B cell (primary cell): ENCODE measurements around the gene SEPTIN5. TPM values are rescaled to one million over a fixed set of nuclear protein-coding genes. Genes with fewer than 3 reads are reported as not detected.

Source experiments
- ATAC-seq: fragments of 200-7000 bp; cut with Tn5 transposase; one replicate; pipeline ENCODE4 v1.10.0; 2021; ENCODE audit warnings: low read depth, mild to moderate bottlenecking, moderate number of reproducible peaks, moderate library complexity
- CTCF ChIA-PET: fragments of 350-600 bp; sonication (Branson Sonifier 250); formaldehyde crosslinking; loops from one replicate; lab custom pipeline; 2021; ENCODE audit warnings: antibody characterized with exemption, inconsistent platforms; lab: Charles Lee
- POLR2A ChIA-PET: fragments of 350-600 bp; sonication (Branson Sonifier 250); formaldehyde crosslinking; loops from one replicate; lab custom pipeline; 2021; ENCODE audit warnings: antibody characterized with exemption; lab: Charles Lee
- DNase-seq: peaks from one replicate; pipeline ENCODE4 v3.0.0; 2013
- H2AFZ ChIP-seq: 2 replicates; pipeline ENCODE4 v1.6.1; 2012; ENCODE audit warnings: mild to moderate bottlenecking, low read depth, low read length; ENCODE audit not compliant: insufficient read depth, poor library complexity, severe bottlenecking
- H3K27ac ChIP-seq, 2 donors: 1 replicate in 1 of 2; 2 replicates in 1 of 2; pipeline ENCODE4 v1.5.1; 2012 to 2013; ENCODE audit warnings: low read length in 2 of 2, mild to moderate bottlenecking in 2 of 2, moderate library complexity in 1 of 2
- H3K27me3 ChIP-seq, 4 experiments: fragments of 200-600 bp in 1 of 4; sonication (generic) in 1 of 4; replicated peaks in 1 of 4; 1 replicate in 2 of 4; 2 replicates in 2 of 4; pipeline versions ENCODE4 v1.6.1 to v1.7.0; 2013 to 2016; ENCODE audit warnings: low read length in 3 of 4, mild to moderate bottlenecking in 2 of 4, mixed read lengths in 1 of 4, moderate library complexity in 1 of 4; ENCODE audit not compliant: insufficient read depth in 4 of 4, control insufficient read depth in 3 of 4; ENCODE audit errors: control extremely low read depth in 1 of 4
- H3K36me3 ChIP-seq, 2 experiments: replicated peaks in 1 of 2; 1 replicate in 1 of 2; 2 replicates in 1 of 2; pipeline versions ENCODE4 v1.6.1 to v1.7.1; 2013; ENCODE audit warnings: low read length in 1 of 2; ENCODE audit not compliant: insufficient read depth in 2 of 2, control insufficient read depth in 1 of 2; ENCODE audit errors: control extremely low read depth in 1 of 2, extremely low read depth in 1 of 2
- H3K4me1 ChIP-seq, 2 donors: fragments of 200-600 bp in 1 of 2; sonication (generic) in 1 of 2; 1 replicate in 1 of 2; 2 replicates in 1 of 2; pipeline versions ENCODE4 v1.5.1 to v1.6.1; 2013 to 2017; ENCODE audit warnings: low read length in 2 of 2; ENCODE audit not compliant: control insufficient read depth in 2 of 2, insufficient read depth in 2 of 2
- H3K4me2 ChIP-seq: replicated peaks from 2 replicates; pipeline ENCODE3; 2012; ENCODE audit warnings: mild to moderate bottlenecking, low read depth, low read length; ENCODE audit not compliant: poor library complexity, severe bottlenecking
- H3K4me3 ChIP-seq, 5 experiments: fragments of 200-600 bp in 1 of 5; sonication (generic) in 1 of 5; 1 replicate in 3 of 5; 2 replicates in 2 of 5; pipeline versions ENCODE4 v1.5.1 to v1.7.0; 2011 to 2016; ENCODE audit warnings: low read length in 4 of 5, mild to moderate bottlenecking in 4 of 5, low read depth in 2 of 5, control low read depth in 1 of 5, moderate library complexity in 1 of 5; ENCODE audit not compliant: insufficient read depth in 1 of 5; ENCODE audit errors: control extremely low read depth in 1 of 5, extremely low read depth in 1 of 5
- H3K79me2 ChIP-seq: fragments of 200-600 bp; sonication (generic); one replicate; pipeline ENCODE4 v1.6.0; 2016; ENCODE audit warnings: low read length; ENCODE audit not compliant: control insufficient read depth, insufficient read depth
- H3K9ac ChIP-seq: fragments of 200-600 bp; sonication (generic); 2 replicates; pipeline ENCODE4 v1.6.1; 2017; ENCODE audit warnings: mild to moderate bottlenecking, low read length, moderate library complexity
- H3K9me3 ChIP-seq, 3 donors: one replicate each; pipeline versions ENCODE4 v1.6.1 to v1.7.1; 2013; ENCODE audit warnings: low read length in 2 of 3; ENCODE audit not compliant: control insufficient read depth in 2 of 3, insufficient read depth in 1 of 3; ENCODE audit errors: control extremely low read depth in 1 of 3
- H4K20me1 ChIP-seq: 2 replicates; pipeline ENCODE4 v1.6.0; 2012; ENCODE audit warnings: mild to moderate bottlenecking, low read length; ENCODE audit not compliant: insufficient read depth, control insufficient read depth, poor library complexity, severe bottlenecking
- H3K27ac Mint-ChIP-seq: one replicate; pipeline ENCODE4 v1.8.0; 2021; ENCODE audit warnings: mixed read lengths
- H3K27me3 Mint-ChIP-seq: one replicate; pipeline ENCODE4 v1.8.0; 2021; ENCODE audit warnings: mixed read lengths
- H3K4me1 Mint-ChIP-seq: one replicate; pipeline ENCODE4 v1.8.0; 2021; ENCODE audit warnings: mixed read lengths
- H3K4me3 Mint-ChIP-seq: one replicate; pipeline ENCODE4 v1.8.0; 2021; ENCODE audit warnings: mixed read lengths
- H3K9me3 Mint-ChIP-seq: one replicate; pipeline ENCODE4 v1.8.0; 2022; ENCODE audit warnings: mixed read lengths; ENCODE audit not compliant: insufficient read depth
- CTCF ChIP-seq: fragments of 200-600 bp; IDR thresholded peaks from one replicate; pipeline ENCODE4 v1.8.0; 2022; ENCODE audit warnings: antibody characterized with exemption, mild to moderate bottlenecking
- EZH2 ChIP-seq: IDR thresholded peaks from 2 replicates; pipeline ENCODE4 v1.6.1; 2012; ENCODE audit warnings: borderline replicate concordance, low read depth, mild to moderate bottlenecking, moderate library complexity, low read length; ENCODE audit not compliant: insufficient read depth, poor library complexity, severe bottlenecking
- WGBS: methylation state at CpG from one replicate; pipeline ENCODE4 v1.1.5; 2013; ENCODE audit warnings: missing lambda C conversion rate; ENCODE audit not compliant: insufficient coverage; 5-methylcytosine and 5-hydroxymethylcytosine counted together
- intact Hi-C: fragments of 100-400 bp; cut with micrococcal nuclease; formaldehyde crosslinking; loops from one replicate; pipeline ENCODE4 v1.10.0; 2022
- polyA plus RNA-seq: library from polyadenylated mRNA; depleted of rRNA; stranded (reverse); fragments of >200 nt; gene quantifications from 2 replicates; pipeline ENCODE4 v1.2.3, GENCODE V29; 2012
- total RNA-seq, 2 donors: library from RNA; stranded (reverse); fragments of 120-200 nt in 1 of 2; gene quantifications; 1 replicate in 1 of 2; 2 replicates in 1 of 2; pipeline versions ENCODE4 v1.2.3 to v1.2.4, GENCODE V29; 2013 to 2022

Gene SEPTIN5
- total and polyA plus RNA-seq, 2 donors (not counting 1 experiment from before 2014, with no cell fraction given), result 0.06 TPM; not detected in 1

GRCh38 chr22:19766511-19767426, 52.5 kb downstream of the SEPTIN5 start:
- WGBS, result 2% methylated on average over 103 of the region's 103 CpGs

More at GRCh38 chr22:19766511-19767426, 52.5 kb downstream of the SEPTIN5 start:
- Mint-ChIP-seq H3K27me3 (peaks cover 61% of the 10 kb centered on the region), H3K9me3 (no peaks in the 10 kb centered on the region), H3K4me1 (peaks cover 26% of the 10 kb centered on the region), H3K4me3 (peak overlapping the region; percentile 47), H3K27ac (no peak overlapping the region)
- Histone ChIP-seq H3K9ac (peak overlapping the region; percentile 35), H3K4me3 (peak overlapping the region in 3 of 5 experiments; percentile 6 to 52 (median 25)), H2AFZ (peak overlapping the region; percentile 46), H3K4me1 (peaks cover 16 to 27% of the 10 kb centered on the region in 2 donors), H4K20me1 (no peaks in the 10 kb centered on the region), H3K9me3 (peaks cover 0 to 35% (median 0%) of the 10 kb centered on the region in 3 donors), H3K79me2 (no peaks in the 10 kb centered on the region), H3K4me2 (peak overlapping the region; percentile 83), H3K36me3 (no peaks in the 10 kb centered on the region), H3K27ac (no peak overlapping the region), H3K27me3 (peaks cover 0 to 88% (median 50%) of the 10 kb centered on the region in 4 experiments)
- POLR2A ChIA-PET, result no interaction called here
- TF ChIP-seq CTCF (peak; percentile 39), EZH2 (peak; percentile 89)
- DNase-seq, result peak; percentile 69
- CTCF ChIA-PET, result no interaction called here
- peak; percentile 50 for ATAC-seq
- intact Hi-C loops, result no loop called here
